NT2/D1 (cell line): ENCODE measurements around the gene RNF114.

Experiments
- SUZ12 ChIP-seq: IDR thresholded peaks from 2 replicates; pipeline ENCODE4 v1.6.1; 2011; ENCODE audit not compliant: insufficient read length, insufficient read depth; ENCODE audit errors: extremely low read depth
- YY1 ChIP-seq: IDR thresholded peaks from 2 replicates; pipeline ENCODE4 v1.6.1; 2011; ENCODE audit not compliant: insufficient read length, insufficient read depth
- ZNF274 ChIP-seq: IDR thresholded peaks from 2 replicates; pipeline ENCODE4 v1.6.1; 2011; ENCODE audit warnings: mild to moderate bottlenecking, low read depth, low read length

- TF ChIP-seq ZNF274 = no peak
- no peak for TF ChIP-seq YY1
- no peak for TF ChIP-seq SUZ12
These were observed 28.6 kb upstream of the RNF114 start for GRCh38 chr20:49907405-49908257.
